Stimulated activated naive CD4-positive, alpha-beta T cell (primary cell): ENCODE measurements around the gene UACA.
"Not testable (repeated sequence)": the region's sequence is repeated elsewhere in the genome, so short reads cannot be mapped to it uniquely, and the experiment has no call there.

Experiments used
- DNase-seq, 6 experiments: peaks; one replicate each; lab custom pipeline; 2025; lab: John Stamatoyannopoulos, UW

Gene UACA

DNA sequence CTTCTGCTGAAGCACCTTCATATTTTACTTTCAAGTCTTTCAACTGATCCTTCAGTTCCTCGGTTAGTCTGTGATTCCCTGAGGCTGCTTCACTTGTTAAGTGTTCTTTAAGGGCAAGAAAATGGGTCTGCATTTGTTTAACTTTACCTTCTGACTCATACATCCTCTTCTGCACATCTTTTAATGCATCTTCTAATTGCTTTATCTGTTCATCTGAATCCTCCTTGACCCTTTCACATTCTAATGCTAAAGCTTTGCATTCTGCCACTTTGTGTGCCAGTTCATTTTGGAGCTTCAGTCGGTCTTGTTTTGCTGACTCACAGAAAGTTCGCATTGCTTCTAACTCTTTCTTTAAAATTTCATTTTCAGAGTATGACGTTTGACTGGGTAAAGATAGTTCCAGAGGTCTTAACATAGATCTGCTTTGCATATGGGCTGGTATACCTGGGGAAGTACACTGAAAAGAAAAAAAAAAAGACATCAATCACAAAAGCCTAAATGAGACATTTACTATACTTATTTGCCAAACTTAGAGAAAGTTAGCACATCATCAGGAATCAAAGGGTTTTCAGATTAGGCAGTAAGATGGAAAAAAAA lies 94.3 kb downstream of the UACA start:
- DNase-seq = no peak

DNA sequence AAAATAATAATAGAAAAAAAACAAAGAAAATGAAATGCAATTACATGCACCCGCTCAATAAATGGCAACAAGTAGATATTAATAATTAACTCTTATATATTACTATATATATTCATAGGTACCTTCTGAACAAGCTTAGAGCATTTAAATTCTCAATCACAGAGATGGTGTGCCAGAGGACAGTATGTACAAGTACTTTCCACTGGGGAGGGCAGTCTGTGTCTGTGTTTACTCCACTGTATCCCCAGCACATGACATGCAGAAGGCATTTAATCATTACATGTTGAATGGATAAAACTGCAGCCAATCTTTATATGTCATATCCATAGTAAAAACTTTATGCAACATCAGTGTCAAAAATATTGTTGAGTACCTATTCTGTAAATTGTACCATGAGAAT lies 97.8 kb downstream of the UACA start:
- no peak for DNase-seq

- no peak for DNase-seq
Measured at GRCh38 chr15:70664494-70664893, 98.9 kb downstream of the UACA start.

GRCh38 chr15:70663069-70663468 lies 100.3 kb downstream of the UACA start:
- not testable (repeated sequence) for DNase-seq

DNA sequence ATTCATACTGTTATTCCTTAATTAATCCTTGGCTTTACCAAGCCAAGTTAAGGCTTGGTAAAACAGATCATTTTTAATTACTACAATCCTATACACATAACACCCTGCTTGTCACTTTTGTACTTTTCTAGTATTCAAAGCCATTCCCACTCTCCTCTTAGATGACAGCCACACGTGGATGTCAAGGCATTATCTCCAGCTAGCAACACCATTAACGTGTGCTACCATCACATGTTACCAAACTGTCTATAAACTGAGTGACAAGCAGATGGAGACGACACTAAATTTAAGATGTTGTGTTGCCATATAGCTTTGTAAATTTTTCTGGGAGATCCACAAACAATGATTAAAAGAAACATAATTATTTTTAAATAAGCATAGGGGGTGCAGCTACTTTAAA lies 103.7 kb downstream of the UACA start:
- DNase-seq = no peak

- no peak for DNase-seq
Measured at GRCh38 chr15:70658641-70659040, 104.7 kb downstream of the UACA start.

GRCh38 chr15:70653426-70653825 lies 109.9 kb downstream of the UACA start:
- DNase-seq = no peak

DNA sequence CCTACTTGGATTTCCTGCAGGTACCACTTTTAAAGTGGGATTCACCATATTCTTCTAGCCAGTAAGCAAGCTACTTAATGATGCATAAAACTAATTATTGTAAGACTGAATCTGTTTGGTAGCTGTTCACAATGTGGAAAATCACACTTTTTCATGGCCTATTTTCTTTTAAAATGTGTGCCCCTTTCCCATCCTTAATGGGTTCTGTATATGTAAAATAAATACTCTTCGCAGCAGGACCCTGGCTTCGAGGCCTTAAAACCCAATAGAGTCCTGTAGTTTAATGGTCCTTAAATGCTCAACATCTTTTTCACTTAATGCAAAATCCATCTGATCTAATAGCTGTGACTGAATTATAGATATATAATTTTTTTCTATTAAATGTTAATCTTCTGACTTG lies 111.0 kb downstream of the UACA start:
- no peak for DNase-seq

GRCh38 chr15:70651303-70651845 lies 112.0 kb downstream of the UACA start:
- DNase-seq = no peak

- DNase-seq = no peak
Measured at GRCh38 chr15:70650567-70651302, 112.6 kb downstream of the UACA start.

- DNase-seq = no peak
Measured at GRCh38 chr15:70647396-70647795, 116.0 kb downstream of the UACA start.

DNA sequence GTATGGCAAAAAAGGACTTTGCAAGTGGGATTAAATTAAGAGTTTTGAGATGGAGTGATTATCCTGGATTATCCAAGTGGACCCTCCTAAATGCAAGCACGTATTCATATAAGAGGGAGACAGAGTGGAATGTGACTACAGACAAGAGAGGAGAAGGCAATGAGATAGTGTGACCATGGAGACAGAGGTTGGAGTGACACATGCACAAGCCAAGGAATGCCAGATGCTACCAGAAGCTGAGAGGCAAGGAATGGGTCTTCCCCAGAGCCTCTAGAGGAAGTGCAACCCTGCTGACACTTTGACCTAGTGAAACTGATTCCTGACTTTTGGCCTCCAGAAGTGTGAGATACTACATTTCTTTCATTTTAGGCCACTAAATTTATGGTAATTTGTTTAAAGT lies 117.2 kb downstream of the UACA start:
- DNase-seq = no peak

DNA sequence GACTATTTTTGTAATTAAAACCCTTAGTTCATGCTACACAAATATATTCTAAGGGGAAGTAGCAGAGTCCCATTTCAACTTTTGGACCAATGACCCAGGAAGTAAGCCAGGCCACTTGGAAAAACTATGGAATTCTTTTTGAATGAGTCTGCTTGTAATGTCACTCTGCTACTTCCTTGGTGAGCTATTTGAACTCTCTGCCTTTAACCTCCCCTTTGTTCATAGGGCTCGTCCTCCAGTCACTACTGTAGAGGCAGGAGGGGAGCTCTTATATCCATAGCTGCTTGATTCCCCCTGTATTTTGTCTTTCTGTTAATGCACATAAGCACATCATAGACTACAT lies 119.6 kb downstream of the UACA start:
- no peak for DNase-seq

DNA sequence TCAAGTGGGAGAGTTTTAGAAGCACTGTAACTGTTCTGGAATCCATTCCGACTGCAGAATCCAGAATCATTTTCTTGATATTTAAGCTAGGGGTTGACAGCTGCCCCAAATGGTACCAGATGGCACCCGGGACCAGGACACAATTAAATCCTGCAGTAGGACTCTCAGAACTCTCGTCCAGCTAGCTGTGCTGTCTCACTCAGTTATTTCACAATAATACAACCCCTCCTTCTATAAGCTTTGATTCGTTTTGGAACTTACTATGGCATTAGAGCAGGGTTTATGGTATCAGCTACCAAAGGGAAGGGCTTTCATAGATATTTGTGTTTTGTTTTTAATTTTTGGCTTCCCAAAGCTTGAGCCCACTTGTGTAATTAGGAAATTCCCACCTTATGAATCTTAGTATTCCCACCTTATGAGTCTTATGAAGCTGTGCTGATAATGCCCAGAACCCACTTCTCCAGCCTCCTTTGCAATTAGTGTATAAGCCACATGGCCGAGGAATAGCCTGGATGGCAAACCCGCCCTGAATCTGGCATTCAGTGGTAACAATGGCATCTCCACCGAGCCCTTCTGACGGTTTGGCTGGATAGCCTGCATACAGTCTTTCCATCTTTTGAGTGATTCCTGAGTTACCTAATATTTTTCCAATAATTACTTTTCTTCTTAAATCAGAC lies 120.1 kb downstream of the UACA start:
- DNase-seq = no peak

GRCh38 chr15:70636540-70637165 lies 126.7 kb downstream of the UACA start:
- no peak for DNase-seq

- DNase-seq = no peak
Measured at GRCh38 chr15:70635895-70636294, 127.5 kb downstream of the UACA start.

- no peak for DNase-seq
Measured at GRCh38 chr15:70633991-70634390, 129.4 kb downstream of the UACA start.

DNA sequence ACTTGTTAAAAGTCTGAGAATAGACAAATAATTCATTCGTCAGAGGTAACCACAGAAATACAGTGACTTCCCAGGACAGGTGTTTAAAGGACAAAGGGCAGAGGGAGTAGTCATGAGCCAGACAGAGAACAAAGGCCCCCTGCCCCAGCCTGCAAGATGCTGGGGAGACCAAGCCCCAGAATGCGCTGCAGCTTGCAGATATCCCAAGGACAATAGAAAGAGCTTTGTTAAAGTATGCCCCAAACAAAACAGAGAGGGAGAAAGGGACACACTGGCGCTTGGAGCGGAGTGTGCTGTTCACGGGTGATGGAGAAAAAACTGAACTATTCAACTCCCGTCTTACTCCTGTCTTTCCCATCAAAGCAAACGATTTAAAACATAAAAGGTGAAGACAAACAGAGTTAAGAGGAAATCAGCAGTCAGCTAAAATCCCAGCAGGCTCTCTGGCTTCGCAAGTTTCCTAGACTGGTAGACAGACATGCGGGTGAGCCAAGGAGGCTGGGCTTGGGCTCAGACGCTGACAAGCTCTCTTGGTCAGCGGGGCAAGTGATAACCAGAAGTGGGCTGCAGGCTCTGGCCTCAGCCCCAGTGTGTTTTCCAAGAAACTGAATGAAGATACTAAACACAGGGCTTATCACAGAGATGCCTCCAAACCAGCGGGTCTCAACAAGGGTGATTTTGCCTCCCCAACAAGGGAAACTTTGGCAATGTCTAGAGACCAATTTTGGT lies 130.1 kb downstream of the UACA start:
- DNase-seq = no peak

- DNase-seq = no peak
Measured at GRCh38 chr15:70632491-70633102, 130.8 kb downstream of the UACA start.

DNA sequence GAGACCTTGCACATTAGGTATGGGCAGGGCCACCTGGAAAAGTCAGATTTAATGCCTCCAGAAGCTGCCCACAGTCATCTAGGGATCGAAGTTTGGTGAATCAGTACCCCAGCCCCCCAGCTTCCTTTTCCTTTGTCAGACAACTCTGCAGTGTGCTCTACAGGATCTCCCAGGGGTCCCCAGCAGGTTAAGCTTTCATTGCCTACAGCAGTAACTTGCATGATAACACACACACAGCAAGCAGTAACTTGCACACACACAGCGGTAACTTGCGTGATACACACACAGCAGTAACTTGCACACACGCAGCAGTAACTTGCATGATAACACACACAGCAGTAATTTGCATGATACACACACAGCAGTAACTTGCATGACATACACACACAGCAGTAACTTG lies 131.3 kb downstream of the UACA start:
- DNase-seq = no peak

- no peak for DNase-seq
Measured at GRCh38 chr15:70629735-70630273, 133.6 kb downstream of the UACA start.
